Measurements from ENCODE around the gene BCAM. TPM values are rescaled to one million over a fixed set of nuclear protein-coding genes. Genes with fewer than 3 reads are reported as not detected.
A peak's percentile ranks its signal among the peaks of the same experiment; 100 is the strongest.

Gene BCAM
- total RNA-seq, 1 experiment from 2014 or later = 73.0 TPM

DNA sequence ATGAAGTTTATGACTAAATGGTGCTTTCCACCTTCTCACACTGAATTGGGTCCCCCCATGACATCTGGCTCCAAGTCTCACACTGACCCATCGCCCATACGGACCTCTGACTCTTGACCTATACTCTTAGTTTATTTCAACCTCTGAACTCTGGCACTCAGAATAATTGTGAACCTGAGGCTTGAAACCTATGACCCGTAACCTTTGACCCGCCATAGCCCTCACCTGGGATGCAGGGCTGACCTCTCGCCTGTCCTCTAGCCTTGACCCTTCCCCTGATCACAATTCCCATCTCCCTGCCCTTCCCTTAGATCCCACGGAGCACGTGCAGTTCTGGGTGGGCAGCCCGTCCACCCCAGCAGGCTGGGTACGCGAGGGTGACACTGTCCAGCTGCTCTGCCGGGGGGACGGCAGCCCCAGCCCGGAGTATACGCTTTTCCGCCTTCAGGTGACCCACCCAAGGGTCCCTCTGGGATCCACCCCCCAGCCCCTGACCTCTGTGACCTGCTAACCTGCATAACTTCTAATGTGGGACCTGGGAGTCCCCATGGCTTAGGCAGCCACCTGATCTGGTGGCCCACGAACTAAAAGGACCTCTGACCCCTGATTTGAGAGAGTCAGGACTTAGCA, 5.1 kb downstream of the BCAM start:
- no peaks in the 10 kb centered on the region for H3K79me1 ChIP-seq (ENCODE audit: insufficient read depth, low read depth, low read length, poor library complexity, severe bottlenecking)
- no peaks in the 10 kb centered on the region for H3K9me3 ChIP-seq (ENCODE audit: control insufficient read depth, low read depth, low read length)
- no peak overlapping the region for H2AK5ac ChIP-seq (ENCODE audit: insufficient read length, low read length)
- no peak overlapping the region for H2BK12ac ChIP-seq (ENCODE audit: insufficient read length, low read depth, low read length)
- no peak overlapping the region for H4K8ac ChIP-seq (replicated peaks; ENCODE audit: insufficient read length, low read depth, low read length)
- H2BK20ac ChIP-seq (ENCODE audit: low read depth, low read length, poor library complexity, severe bottlenecking) = no peak overlapping the region
- no peak overlapping the region for H2AFZ ChIP-seq (ENCODE audit: low read length)
- Mint-ChIP-seq H3K27ac (peak overlapping the region in 1 of 3 experiments; percentile 47; a peak in 1 of 7 replicates), H3K27me3 (ENCODE audit: low read depth) (peaks cover 17% of the 10 kb centered on the region), H3K36me3 (ENCODE audit: insufficient read depth in 1 of 3, low read depth in 3 of 3) (peaks cover 21 to 54% (median 46%) of the 10 kb centered on the region in 3 experiments), H3K9me3 (no peaks in the 10 kb centered on the region), H3K4me3 (peak overlapping the region in 1 of 2 experiments; percentile 14; a peak in 2 of 5 replicates), H3K4me1 (peaks cover 17 to 25% of the 10 kb centered on the region in 2 experiments)
- TF ChIP-seq, protein P1, sequence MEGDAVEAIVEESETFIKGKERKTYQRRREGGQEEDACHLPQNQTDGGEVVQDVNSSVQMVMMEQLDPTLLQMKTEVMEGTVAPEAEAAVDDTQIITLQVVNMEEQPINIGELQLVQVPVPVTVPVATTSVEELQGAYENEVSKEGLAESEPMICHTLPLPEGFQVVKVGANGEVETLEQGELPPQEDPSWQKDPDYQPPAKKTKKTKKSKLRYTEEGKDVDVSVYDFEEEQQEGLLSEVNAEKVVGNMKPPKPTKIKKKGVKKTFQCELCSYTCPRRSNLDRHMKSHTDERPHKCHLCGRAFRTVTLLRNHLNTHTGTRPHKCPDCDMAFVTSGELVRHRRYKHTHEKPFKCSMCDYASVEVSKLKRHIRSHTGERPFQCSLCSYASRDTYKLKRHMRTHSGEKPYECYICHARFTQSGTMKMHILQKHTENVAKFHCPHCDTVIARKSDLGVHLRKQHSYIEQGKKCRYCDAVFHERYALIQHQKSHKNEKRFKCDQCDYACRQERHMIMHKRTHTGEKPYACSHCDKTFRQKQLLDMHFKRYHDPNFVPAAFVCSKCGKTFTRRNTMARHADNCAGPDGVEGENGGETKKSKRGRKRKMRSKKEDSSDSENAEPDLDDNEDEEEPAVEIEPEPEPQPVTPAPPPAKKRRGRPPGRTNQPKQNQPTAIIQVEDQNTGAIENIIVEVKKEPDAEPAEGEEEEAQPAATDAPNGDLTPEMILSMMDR (conservative IDR thresholded peaks at IDR 0.05) = no peak
- WGBS (ENCODE audit: extremely low coverage, insufficient read length, low lambda C conversion rate) = no CpG with 5 or more reads among the region's 16 CpGs
- no peak overlapping the region for H3K23ac ChIP-seq (ENCODE audit: insufficient read length, low read depth, low read length)
- H3K23me2 ChIP-seq (ENCODE audit: insufficient read length, low read depth, low read length, poor library complexity, severe bottlenecking) = peaks cover 6% of the 10 kb centered on the region
- H3K18ac ChIP-seq (ENCODE audit: insufficient read length, low read depth, low read length) = no peak overlapping the region
- no peak overlapping the region for H4K91ac ChIP-seq (ENCODE audit: insufficient read length, low read depth, low read length)
- no peaks in the 10 kb centered on the region; the same call in 1 of the 2 replicates for H3K27me3 ChIP-seq (ENCODE audit: insufficient read depth, low read length)
- no peaks in the 10 kb centered on the region for H3K79me2 ChIP-seq (ENCODE audit: insufficient read depth, low read length)
- H4K20me1 ChIP-seq (ENCODE audit: control insufficient read depth, insufficient read depth, insufficient read length) = no peaks in the 10 kb centered on the region
- H3K9ac ChIP-seq (ENCODE audit: extremely low read depth, insufficient read length, low read length) = no peak overlapping the region
- H3K4me1 ChIP-seq (ENCODE audit: insufficient read depth, low read length) = no peaks in the 10 kb centered on the region
- no peak overlapping the region for H2BK5ac ChIP-seq (ENCODE audit: insufficient read length, low read length)
- no peak overlapping the region for H3K4ac ChIP-seq (ENCODE audit: low read depth, low read length)
- no peak overlapping the region for H2BK120ac ChIP-seq (ENCODE audit: low read depth, low read length, poor library complexity, severe bottlenecking)
- H3K27ac ChIP-seq (ENCODE audit: insufficient read length, low read depth, low read length) = no peak overlapping the region
- H2BK15ac ChIP-seq (ENCODE audit: low read depth, low read length) = no peak overlapping the region
- no peak overlapping the region for H3T11ph ChIP-seq (ENCODE audit: low read length)
- DNase-seq = no peak
- H3K56ac ChIP-seq (ENCODE audit: insufficient read length, low read depth, low read length) = no peak overlapping the region
- no peak overlapping the region for H3K4me2 ChIP-seq (ENCODE audit: insufficient read depth, insufficient read length, low read length)
- no peak overlapping the region for H4K5ac ChIP-seq (ENCODE audit: insufficient read length, low read depth, low read length)
- no peak overlapping the region for H3K14ac ChIP-seq (ENCODE audit: insufficient read depth, low read length)

Data from H9 (cell line).